ENCODE data around the gene SPIRE2. TPM values are rescaled to one million over a fixed set of nuclear protein-coding genes. Genes with fewer than 3 reads are reported as not detected.
A peak's percentile ranks its signal among the peaks of the same experiment; 100 is the strongest.

The SPIRE2 gene
- total and polyA plus RNA-seq, 2 of the 13 experiments (the other 11 are each of a cell fraction or from before 2014, with no cell fraction given), result 13.3 to 37.5 TPM

DNA sequence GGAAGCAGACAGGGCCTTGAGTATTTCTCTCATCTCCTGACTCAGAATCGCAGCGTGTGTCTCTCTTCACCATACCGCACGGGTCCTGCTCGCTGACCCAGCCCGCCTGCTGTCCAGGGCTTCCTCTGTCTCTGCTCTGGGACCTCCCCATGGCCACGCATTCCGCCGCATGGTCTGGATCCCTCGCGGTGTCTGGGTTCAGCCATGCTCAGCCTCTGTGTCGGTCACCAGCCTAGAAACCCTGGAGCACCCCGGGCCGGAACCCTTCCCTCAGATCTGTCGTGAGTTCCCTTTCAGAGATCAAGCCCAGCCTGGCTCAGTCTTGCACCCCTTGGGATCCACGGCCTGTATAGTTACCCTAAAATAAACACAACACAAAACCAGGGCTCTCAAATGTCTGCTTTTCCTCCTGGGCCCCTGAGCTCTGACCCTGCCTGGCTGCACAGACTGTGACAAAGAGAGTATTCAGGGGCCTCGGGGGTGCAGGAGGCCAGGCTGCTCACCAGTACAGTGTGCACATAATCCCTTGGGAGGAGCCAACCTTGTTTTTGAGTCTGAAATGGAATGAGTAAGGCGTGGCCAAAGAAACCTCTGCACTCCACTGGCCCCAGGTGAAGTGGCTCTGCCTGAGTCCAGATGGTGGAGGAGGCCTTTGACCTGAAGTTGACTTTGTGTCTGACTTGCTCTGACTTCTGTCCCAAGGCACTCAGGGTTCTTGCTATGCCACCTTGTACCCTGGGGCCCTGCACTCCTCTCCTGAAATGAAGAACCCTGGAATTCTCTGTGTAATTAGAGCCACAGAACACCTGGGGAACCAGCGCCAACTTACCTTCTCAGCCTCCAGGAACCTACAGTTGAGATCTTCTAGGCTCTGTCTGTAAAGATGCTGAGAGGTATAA is 5.8 kb upstream of the SPIRE2 start (continued):
- TF ChIP-seq, protein P1, sequence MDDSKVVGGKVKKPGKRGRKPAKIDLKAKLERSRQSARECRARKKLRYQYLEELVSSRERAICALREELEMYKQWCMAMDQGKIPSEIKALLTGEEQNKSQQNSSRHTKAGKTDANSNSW (CRISPR knock-in tag; IDR thresholded peaks at IDR 0.05; ENCODE audit: borderline replicate concordance), result no peak
- TF ChIP-seq, protein P2, sequence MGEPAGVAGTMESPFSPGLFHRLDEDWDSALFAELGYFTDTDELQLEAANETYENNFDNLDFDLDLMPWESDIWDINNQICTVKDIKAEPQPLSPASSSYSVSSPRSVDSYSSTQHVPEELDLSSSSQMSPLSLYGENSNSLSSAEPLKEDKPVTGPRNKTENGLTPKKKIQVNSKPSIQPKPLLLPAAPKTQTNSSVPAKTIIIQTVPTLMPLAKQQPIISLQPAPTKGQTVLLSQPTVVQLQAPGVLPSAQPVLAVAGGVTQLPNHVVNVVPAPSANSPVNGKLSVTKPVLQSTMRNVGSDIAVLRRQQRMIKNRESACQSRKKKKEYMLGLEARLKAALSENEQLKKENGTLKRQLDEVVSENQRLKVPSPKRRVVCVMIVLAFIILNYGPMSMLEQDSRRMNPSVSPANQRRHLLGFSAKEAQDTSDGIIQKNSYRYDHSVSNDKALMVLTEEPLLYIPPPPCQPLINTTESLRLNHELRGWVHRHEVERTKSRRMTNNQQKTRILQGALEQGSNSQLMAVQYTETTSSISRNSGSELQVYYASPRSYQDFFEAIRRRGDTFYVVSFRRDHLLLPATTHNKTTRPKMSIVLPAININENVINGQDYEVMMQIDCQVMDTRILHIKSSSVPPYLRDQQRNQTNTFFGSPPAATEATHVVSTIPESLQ (CRISPR knock-in tag; conservative IDR thresholded peaks at IDR 0.05), result peak; percentile 83; the same call in 1 of the 2 replicates
- TF ChIP-seq ZKSCAN5 (CRISPR knock-in tag; IDR thresholded peaks at IDR 0.05), result no peak
- TF ChIP-seq CBX5 (CRISPR knock-in tag; IDR thresholded peaks at IDR 0.05; ENCODE audit: borderline replicate concordance), result peak; percentile 72; the same call in 1 of the 2 replicates
- TF ChIP-seq POGZ (CRISPR knock-in tag; IDR thresholded peaks at IDR 0.05), result peak; percentile 58; the same call in 1 of the 2 replicates
- TF ChIP-seq YEATS4 (CRISPR knock-in tag; IDR thresholded peaks at IDR 0.05; ENCODE audit: borderline replicate concordance), result peak; percentile 95
- TF ChIP-seq, protein P3, sequence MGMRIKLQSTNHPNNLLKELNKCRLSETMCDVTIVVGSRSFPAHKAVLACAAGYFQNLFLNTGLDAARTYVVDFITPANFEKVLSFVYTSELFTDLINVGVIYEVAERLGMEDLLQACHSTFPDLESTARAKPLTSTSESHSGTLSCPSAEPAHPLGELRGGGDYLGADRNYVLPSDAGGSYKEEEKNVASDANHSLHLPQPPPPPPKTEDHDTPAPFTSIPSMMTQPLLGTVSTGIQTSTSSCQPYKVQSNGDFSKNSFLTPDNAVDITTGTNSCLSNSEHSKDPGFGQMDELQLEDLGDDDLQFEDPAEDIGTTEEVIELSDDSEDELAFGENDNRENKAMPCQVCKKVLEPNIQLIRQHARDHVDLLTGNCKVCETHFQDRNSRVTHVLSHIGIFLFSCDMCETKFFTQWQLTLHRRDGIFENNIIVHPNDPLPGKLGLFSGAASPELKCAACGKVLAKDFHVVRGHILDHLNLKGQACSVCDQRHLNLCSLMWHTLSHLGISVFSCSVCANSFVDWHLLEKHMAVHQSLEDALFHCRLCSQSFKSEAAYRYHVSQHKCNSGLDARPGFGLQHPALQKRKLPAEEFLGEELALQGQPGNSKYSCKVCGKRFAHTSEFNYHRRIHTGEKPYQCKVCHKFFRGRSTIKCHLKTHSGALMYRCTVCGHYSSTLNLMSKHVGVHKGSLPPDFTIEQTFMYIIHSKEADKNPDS (CRISPR knock-in tag; IDR thresholded peaks at IDR 0.05), result 0 out of 2 replicates have a peak, but pooled peaks have one; percentile 19
- TF ChIP-seq JARID2 (CRISPR knock-in tag; IDR thresholded peaks at IDR 0.05; ENCODE audit: insufficient replicate concordance), result peak; percentile 24
- peak; percentile 87; the same call in 1 of the 2 replicates for TF ChIP-seq MTA1 (CRISPR knock-in tag; IDR thresholded peaks at IDR 0.05; ENCODE audit: borderline replicate concordance)
- no peak for TF ChIP-seq HNRNPUL1 (IDR thresholded peaks at IDR 0.05; ENCODE audit: low read depth, low read length)
- 0 out of 2 replicates have a peak, but pooled peaks have one; percentile 6 for TF ChIP-seq ONECUT2 (CRISPR knock-in tag; IDR thresholded peaks at IDR 0.05)
- TF ChIP-seq ZBTB20 (CRISPR knock-in tag; IDR thresholded peaks at IDR 0.05; ENCODE audit: borderline replicate concordance, low read depth), result peak; percentile 92; the same call in 1 of the 2 replicates
- 0 out of 2 replicates have a peak, but pooled peaks have one; percentile 18 for TF ChIP-seq ZNF773 (CRISPR knock-in tag; IDR thresholded peaks at IDR 0.05; ENCODE audit: borderline replicate concordance)
- TF ChIP-seq ZNF230 (CRISPR knock-in tag; IDR thresholded peaks at IDR 0.05), result peak; percentile 45; the same call in 1 of the 2 replicates
- TF ChIP-seq, protein P4, sequence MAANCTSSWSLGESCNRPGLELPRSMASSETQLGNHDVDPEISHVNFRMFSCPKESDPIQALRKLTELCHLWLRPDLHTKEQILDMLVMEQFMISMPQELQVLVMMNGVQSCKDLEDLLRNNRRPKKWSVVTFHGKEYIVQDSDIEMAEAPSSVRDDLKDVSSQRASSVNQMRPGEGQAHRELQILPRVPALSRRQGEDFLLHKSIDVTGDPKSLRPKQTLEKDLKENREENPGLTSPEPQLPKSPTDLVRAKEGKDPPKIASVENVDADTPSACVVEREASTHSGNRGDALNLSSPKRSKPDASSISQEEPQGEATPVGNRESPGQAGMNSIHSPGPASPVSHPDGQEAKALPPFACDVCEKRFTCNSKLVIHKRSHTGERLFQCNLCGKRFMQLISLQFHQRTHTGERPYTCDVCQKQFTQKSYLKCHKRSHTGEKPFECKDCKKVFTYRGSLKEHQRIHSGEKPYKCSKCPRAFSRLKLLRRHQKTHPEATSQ (CRISPR knock-in tag; IDR thresholded peaks at IDR 0.05; ENCODE audit: borderline replicate concordance), result peak; percentile 95
- TF ChIP-seq, protein P5, sequence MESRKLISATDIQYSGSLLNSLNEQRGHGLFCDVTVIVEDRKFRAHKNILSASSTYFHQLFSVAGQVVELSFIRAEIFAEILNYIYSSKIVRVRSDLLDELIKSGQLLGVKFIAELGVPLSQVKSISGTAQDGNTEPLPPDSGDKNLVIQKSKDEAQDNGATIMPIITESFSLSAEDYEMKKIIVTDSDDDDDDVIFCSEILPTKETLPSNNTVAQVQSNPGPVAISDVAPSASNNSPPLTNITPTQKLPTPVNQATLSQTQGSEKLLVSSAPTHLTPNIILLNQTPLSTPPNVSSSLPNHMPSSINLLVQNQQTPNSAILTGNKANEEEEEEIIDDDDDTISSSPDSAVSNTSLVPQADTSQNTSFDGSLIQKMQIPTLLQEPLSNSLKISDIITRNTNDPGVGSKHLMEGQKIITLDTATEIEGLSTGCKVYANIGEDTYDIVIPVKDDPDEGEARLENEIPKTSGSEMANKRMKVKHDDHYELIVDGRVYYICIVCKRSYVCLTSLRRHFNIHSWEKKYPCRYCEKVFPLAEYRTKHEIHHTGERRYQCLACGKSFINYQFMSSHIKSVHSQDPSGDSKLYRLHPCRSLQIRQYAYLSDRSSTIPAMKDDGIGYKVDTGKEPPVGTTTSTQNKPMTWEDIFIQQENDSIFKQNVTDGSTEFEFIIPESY (CRISPR knock-in tag; IDR thresholded peaks at IDR 0.05), result peak; percentile 68; the same call in 1 of the 2 replicates
- TF ChIP-seq, protein P6, sequence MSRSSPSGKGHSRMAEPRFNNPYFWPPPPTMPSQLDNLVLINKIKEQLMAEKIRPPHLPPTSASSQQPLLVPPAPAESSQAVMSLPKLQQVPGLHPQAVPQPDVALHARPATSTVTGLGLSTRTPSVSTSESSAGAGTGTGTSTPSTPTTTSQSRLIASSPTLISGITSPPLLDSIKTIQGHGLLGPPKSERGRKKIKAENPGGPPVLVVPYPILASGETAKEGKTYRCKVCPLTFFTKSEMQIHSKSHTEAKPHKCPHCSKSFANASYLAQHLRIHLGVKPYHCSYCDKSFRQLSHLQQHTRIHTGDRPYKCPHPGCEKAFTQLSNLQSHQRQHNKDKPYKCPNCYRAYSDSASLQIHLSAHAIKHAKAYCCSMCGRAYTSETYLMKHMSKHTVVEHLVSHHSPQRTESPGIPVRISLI (CRISPR knock-in tag; IDR thresholded peaks at IDR 0.05; ENCODE audit: borderline replicate concordance), result no peak; the same call in 1 of the 2 replicates
- TF ChIP-seq NFKBIZ (CRISPR knock-in tag; IDR thresholded peaks at IDR 0.05), result no peak

Measured in HepG2 (cell line).